ENCODE data around the gene MTHFD2L. TPM values are rescaled to one million over a fixed set of nuclear protein-coding genes. Genes with fewer than 3 reads are reported as not detected.
A peak's percentile ranks its signal among the peaks of the same experiment; 100 is the strongest.

Gene MTHFD2L
- total and polyA plus RNA-seq, 2 donors from 2014 or later: 12.3 to 16.3 TPM

- H3K4me1 ChIP-seq (ENCODE audit: control insufficient read depth in 2 of 3, insufficient read depth in 2 of 3, low read depth in 1 of 3, low read length in 3 of 3): peaks cover 0 to 9% (median 8%) of the 10 kb centered on the region in 3 donors
- no peak for DNase-seq
- no peak overlapping the region for H3K9ac ChIP-seq (ENCODE audit: low read length in 3 of 3)
- FAIRE-seq: no peak
- intact Hi-C loops (cut with DNase I): no loop called here
- no peak overlapping the region for H3K4me3 ChIP-seq (ENCODE audit: low read length in 3 of 3)
- no peaks in the 10 kb centered on the region for H3K36me3 ChIP-seq (ENCODE audit: control insufficient read depth in 2 of 3, insufficient read depth in 3 of 3, low read length in 3 of 3)
- H3K27ac ChIP-seq (ENCODE audit: low read depth in 2 of 2, low read length in 2 of 2): peak overlapping the region in 1 of 2 donors; percentile 59
- no peaks in the 10 kb centered on the region for H3K9me3 ChIP-seq (ENCODE audit: control insufficient read depth in 2 of 3, insufficient read depth in 1 of 3, low read length in 3 of 3)
- no peaks in the 10 kb centered on the region for H3K27me3 ChIP-seq (ENCODE audit: control insufficient read depth, insufficient read depth, low read length)
- TF ChIP-seq CTCF (IDR thresholded peaks at IDR 0.05; ENCODE audit: borderline replicate concordance, extremely low read depth, insufficient read depth): no peak
Observed at GRCh38 chr4:74111306-74111975, 46.5 kb upstream of the MTHFD2L start.

DNA sequence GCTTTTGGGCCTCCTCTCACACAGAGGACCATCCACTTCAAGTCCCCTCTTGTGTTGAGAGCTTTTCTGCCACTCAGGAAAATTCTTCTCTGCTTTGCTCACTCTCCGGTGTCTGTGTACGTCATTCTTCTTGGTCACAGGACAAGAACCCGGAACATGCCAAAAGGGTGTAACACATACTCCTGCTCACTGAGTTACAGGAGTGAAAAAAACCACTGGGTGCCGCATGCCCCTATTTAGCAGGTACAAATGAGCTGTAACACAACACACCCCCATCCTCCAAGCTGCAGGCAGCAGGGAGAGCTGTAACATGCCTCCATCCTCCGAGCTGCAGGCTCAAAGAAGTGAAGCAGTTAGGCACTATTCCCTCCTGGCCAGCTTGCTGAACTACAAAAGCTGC is 45.9 kb upstream of the MTHFD2L start:
- DNase-seq: peak in 1 of 5 donors; percentile 77

DNA sequence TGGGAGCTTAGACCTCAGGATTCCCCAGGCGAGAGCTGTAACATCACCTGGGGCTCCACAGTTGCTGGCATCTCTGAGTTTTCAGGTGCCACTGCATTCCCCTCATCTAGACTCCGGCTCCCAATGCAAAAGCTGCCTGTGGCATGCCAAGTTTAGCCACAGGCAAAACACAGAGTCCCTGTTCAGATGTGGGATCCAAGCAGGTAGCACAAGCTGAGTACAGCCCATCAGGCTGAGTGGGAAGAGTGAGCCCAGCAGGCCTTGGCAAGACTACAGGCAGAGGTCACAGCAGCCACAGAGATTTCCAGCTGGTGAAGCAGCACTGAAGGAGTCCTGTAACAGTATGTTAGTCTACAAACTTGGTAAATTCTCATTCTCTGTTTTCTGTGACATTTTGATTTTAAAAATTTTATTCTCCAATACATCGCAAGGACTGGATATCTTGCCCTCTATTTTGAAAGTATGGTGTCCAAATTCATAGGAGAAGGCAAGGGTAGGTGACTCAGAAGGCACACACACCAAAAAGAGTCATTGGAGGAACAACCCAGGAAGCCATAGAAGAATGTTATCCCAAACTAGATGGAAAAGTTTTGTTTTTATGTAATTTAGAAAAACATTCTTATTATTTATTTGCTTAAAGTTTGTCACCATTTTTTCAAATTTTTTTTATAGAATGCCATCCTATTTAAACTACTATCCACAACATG is 45.4 kb upstream of the MTHFD2L start:
- FAIRE-seq (no peak), DNase-seq (no peak)
- Histone ChIP-seq H3K4me1 (ENCODE audit: control insufficient read depth in 2 of 3, insufficient read depth in 2 of 3, low read depth in 1 of 3, low read length in 3 of 3) (peaks cover 0 to 9% (median 8%) of the 10 kb centered on the region in 3 donors), H3K9me3 (ENCODE audit: control insufficient read depth in 2 of 3, insufficient read depth in 1 of 3, low read length in 3 of 3) (no peaks in the 10 kb centered on the region), H3K9ac (ENCODE audit: low read length in 3 of 3) (no peak overlapping the region), H3K27ac (ENCODE audit: low read depth in 2 of 2, low read length in 2 of 2) (peak overlapping the region in 1 of 2 donors; percentile 72), H3K36me3 (ENCODE audit: control insufficient read depth in 2 of 3, insufficient read depth in 3 of 3, low read length in 3 of 3) (no peaks in the 10 kb centered on the region), H3K27me3 (ENCODE audit: control insufficient read depth, insufficient read depth, low read length) (no peaks in the 10 kb centered on the region), H3K4me3 (ENCODE audit: low read length in 3 of 3) (no peak overlapping the region)
- intact Hi-C loops (cut with DNase I): no loop called here
- TF ChIP-seq CTCF (IDR thresholded peaks at IDR 0.05; ENCODE audit: borderline replicate concordance, extremely low read depth, insufficient read depth): no peak

More for the DNA sequence above, 45.9 kb upstream of the MTHFD2L start:
- H3K9me3 ChIP-seq (ENCODE audit: control insufficient read depth in 2 of 3, insufficient read depth in 1 of 3, low read length in 3 of 3): no peaks in the 10 kb centered on the region
- FAIRE-seq: no peak
- intact Hi-C loops (cut with DNase I): no loop called here
- no peak for TF ChIP-seq CTCF (IDR thresholded peaks at IDR 0.05; ENCODE audit: borderline replicate concordance, extremely low read depth, insufficient read depth)
- H3K9ac ChIP-seq (ENCODE audit: low read length in 3 of 3): no peak overlapping the region
- no peaks in the 10 kb centered on the region for H3K27me3 ChIP-seq (ENCODE audit: control insufficient read depth, insufficient read depth, low read length)
- no peaks in the 10 kb centered on the region for H3K36me3 ChIP-seq (ENCODE audit: control insufficient read depth in 2 of 3, insufficient read depth in 3 of 3, low read length in 3 of 3)
- peaks cover 0 to 9% (median 8%) of the 10 kb centered on the region in 3 donors for H3K4me1 ChIP-seq (ENCODE audit: control insufficient read depth in 2 of 3, insufficient read depth in 2 of 3, low read depth in 1 of 3, low read length in 3 of 3)
- H3K4me3 ChIP-seq (ENCODE audit: low read length in 3 of 3): no peak overlapping the region
- peak overlapping the region in 1 of 2 donors; percentile 72 for H3K27ac ChIP-seq (ENCODE audit: low read depth in 2 of 2, low read length in 2 of 2)

Data from kidney (tissue), 14 donors.